Neural progenitor cell (in vitro differentiated cells): ENCODE data around the gene ZNF512.

Experiments
- EZH2 ChIP-seq: fragments of 200-600 bp; sonication (generic); IDR thresholded peaks from 2 replicates; pipeline ENCODE4 v1.6.1; 2017; ENCODE audit warnings: antibody characterized with exemption, mild to moderate bottlenecking, moderate library complexity
- TF ChIP-seq, protein P1 (sequence below): fragments of 200-600 bp; sonication (generic); IDR thresholded peaks from 2 replicates; pipeline ENCODE4 v1.5.1; 2017; ENCODE audit warnings: antibody characterized with exemption, mild to moderate bottlenecking

DNA sequence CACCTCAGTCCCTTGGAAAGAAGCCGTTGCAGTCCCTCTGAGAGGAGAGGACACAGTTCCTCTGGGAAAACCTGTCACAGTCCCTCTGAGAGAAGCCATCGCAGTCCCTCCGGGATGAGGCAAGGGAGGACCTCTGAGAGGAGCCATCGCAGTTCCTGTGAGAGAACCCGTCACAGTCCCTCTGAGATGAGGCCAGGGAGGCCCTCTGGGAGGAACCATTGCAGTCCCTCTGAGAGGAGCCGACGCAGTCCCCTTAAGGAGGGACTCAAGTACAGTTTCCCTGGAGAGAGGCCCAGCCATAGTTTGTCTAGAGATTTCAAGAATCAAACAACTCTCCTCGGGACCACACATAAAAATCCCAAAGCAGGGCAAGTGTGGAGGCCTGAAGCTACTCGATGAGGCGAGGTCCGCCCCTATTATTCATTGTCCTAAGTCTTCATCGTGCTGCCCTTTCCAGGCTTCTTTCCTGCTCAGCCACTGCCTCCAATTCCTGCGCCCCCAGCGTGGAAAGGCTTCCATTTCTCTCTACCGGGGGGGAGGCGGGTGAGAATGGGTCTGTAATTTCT is 630 bp upstream of the ZNF512 start:
- TF ChIP-seq EZH2, result no peak
- TF ChIP-seq, protein P1, sequence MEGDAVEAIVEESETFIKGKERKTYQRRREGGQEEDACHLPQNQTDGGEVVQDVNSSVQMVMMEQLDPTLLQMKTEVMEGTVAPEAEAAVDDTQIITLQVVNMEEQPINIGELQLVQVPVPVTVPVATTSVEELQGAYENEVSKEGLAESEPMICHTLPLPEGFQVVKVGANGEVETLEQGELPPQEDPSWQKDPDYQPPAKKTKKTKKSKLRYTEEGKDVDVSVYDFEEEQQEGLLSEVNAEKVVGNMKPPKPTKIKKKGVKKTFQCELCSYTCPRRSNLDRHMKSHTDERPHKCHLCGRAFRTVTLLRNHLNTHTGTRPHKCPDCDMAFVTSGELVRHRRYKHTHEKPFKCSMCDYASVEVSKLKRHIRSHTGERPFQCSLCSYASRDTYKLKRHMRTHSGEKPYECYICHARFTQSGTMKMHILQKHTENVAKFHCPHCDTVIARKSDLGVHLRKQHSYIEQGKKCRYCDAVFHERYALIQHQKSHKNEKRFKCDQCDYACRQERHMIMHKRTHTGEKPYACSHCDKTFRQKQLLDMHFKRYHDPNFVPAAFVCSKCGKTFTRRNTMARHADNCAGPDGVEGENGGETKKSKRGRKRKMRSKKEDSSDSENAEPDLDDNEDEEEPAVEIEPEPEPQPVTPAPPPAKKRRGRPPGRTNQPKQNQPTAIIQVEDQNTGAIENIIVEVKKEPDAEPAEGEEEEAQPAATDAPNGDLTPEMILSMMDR, result no peak
